SK-N-SH (cell line): ENCODE data around the gene MS4A15. TPM values are rescaled to one million over a fixed set of nuclear protein-coding genes. Genes with fewer than 3 reads are reported as not detected.

Source experiments
- CTCF ChIA-PET: fragments of 300-600, 350-600 bp; formaldehyde crosslinking; extraction: SDS; loops from one replicate; lab custom pipeline; 2021; lab: Yijun Ruan, JAX
- POLR2A ChIA-PET: fragments of 350-600 bp; sonication (Branson Sonifier 250); formaldehyde crosslinking; extraction: SDS; loops from one replicate; lab custom pipeline; 2020; ENCODE audit warnings: antibody characterized with exemption, inconsistent platforms; lab: Yijun Ruan, JAX
- DNase-seq: peaks from one replicate; pipeline ENCODE4 v3.0.0; 2012
- H2AFZ ChIP-seq: fragments of 200-600 bp; sonication (generic); 2 replicates; pipeline ENCODE4 v1.8.1; 2016; ENCODE audit warnings: antibody characterized with exemption, mild to moderate bottlenecking, low read depth
- H3F3A ChIP-seq: fragments of 200-600 bp; sonication (generic); replicated peaks from 2 replicates; pipeline ENCODE3; 2016; ENCODE audit warnings: antibody characterized with exemption, mild to moderate bottlenecking; ENCODE audit not compliant: insufficient read depth
- H3K27ac ChIP-seq, 2 experiments: fragments of 200-500 bp in 1 of 2; fragments of 200-600 bp in 1 of 2; sonication (Bioruptor generic) in 1 of 2; sonication (generic), shearing (Covaris generic) in 1 of 2; 2 replicates each; pipeline versions ENCODE4 v1.5.1 to v1.6.1; 2014 to 2016; ENCODE audit warnings: low read depth in 2 of 2, inconsistent platforms in 1 of 2, low read length in 1 of 2, mild to moderate bottlenecking in 1 of 2, mixed read lengths in 1 of 2
- H3K27me3 ChIP-seq: fragments of 200-600 bp; sonication (generic), shearing (Covaris generic); 2 replicates; pipeline ENCODE4 v1.6.1; 2016; ENCODE audit warnings: mixed run types; ENCODE audit not compliant: insufficient read depth
- H3K36me3 ChIP-seq, 2 experiments: fragments of 200-500 bp in 1 of 2; fragments of 200-600 bp in 1 of 2; sonication (Bioruptor generic) in 1 of 2; sonication (generic) in 1 of 2; replicated peaks in 1 of 2; 2 replicates each; pipeline versions ENCODE3 to v1.5.1; 2014 to 2016; ENCODE audit warnings: low read length in 1 of 2, mild to moderate bottlenecking in 1 of 2; ENCODE audit not compliant: insufficient read depth in 2 of 2, control insufficient read depth in 1 of 2
- H3K4me1 ChIP-seq, 2 experiments: fragments of 200-500 bp in 1 of 2; fragments of 200-600 bp in 1 of 2; sonication (Bioruptor generic) in 1 of 2; sonication (generic), shearing (Covaris generic) in 1 of 2; 2 replicates each; pipeline versions ENCODE4 v1.5.1 to v1.6.1; 2014 to 2016; ENCODE audit warnings: low read depth in 1 of 2, low read length in 1 of 2, mixed run types in 1 of 2; ENCODE audit not compliant: insufficient read depth in 2 of 2, control insufficient read depth in 1 of 2
- H3K4me2 ChIP-seq: fragments of 200-600 bp; sonication (generic), shearing (Covaris generic); 2 replicates; pipeline ENCODE4 v1.6.1; 2017; ENCODE audit warnings: mixed run types
- H3K4me3 ChIP-seq, 2 experiments: fragments of 200-500 bp in 1 of 2; fragments of 200-600 bp in 1 of 2; sonication (Bioruptor generic) in 1 of 2; sonication (generic), shearing (Covaris generic) in 1 of 2; 2 replicates each; pipeline versions ENCODE4 v1.5.1 to v1.8.1; 2014 to 2016; ENCODE audit warnings: low read depth in 2 of 2, inconsistent platforms in 1 of 2, low read length in 1 of 2, mild to moderate bottlenecking in 1 of 2, mixed read lengths in 1 of 2, moderate library complexity in 1 of 2
- H3K79me2 ChIP-seq: fragments of 200-600 bp; sonication (generic); 2 replicates; pipeline ENCODE4 v1.8.1; 2017; ENCODE audit warnings: mild to moderate bottlenecking; ENCODE audit not compliant: insufficient read depth
- H3K9ac ChIP-seq: fragments of 200-600 bp; sonication (generic); 2 replicates; pipeline ENCODE4 v1.6.1; 2017; ENCODE audit warnings: mixed run types
- H3K9me2 ChIP-seq: fragments of 200-600 bp; sonication (generic); 2 replicates; pipeline ENCODE4 v1.6.1; 2017; ENCODE audit warnings: mixed run types
- H3K9me3 ChIP-seq: fragments of 200-600 bp; sonication (generic); 2 replicates; pipeline ENCODE4 v1.6.1; 2017; ENCODE audit warnings: mixed run types, mild to moderate bottlenecking, moderate library complexity
- H4K20me1 ChIP-seq: fragments of 200-600 bp; sonication (generic); 2 replicates; pipeline ENCODE4 v1.6.1; 2017; ENCODE audit warnings: mild to moderate bottlenecking, mixed run types; ENCODE audit not compliant: insufficient read depth
- ELF1 ChIP-seq: IDR thresholded peaks from 2 replicates; pipeline ENCODE4 v1.4.0; 2012
- EZH2phosphoT487 ChIP-seq: fragments of 200-600 bp; sonication (generic); IDR thresholded peaks from 2 replicates; pipeline ENCODE4 v1.6.1; 2017; ENCODE audit warnings: low read depth, mixed run types, mild to moderate bottlenecking, antibody characterized with exemption, moderate library complexity, borderline replicate concordance
- FOXM1 ChIP-seq: IDR thresholded peaks from 2 replicates; pipeline ENCODE4 v1.4.0; 2012; ENCODE audit warnings: low read depth, mild to moderate bottlenecking
- MEF2A ChIP-seq: IDR thresholded peaks from 2 replicates; pipeline ENCODE4 v1.4.0; 2012; ENCODE audit warnings: low read depth, borderline replicate concordance
- POLR2AphosphoS5 ChIP-seq: IDR thresholded peaks from 2 replicates; pipeline ENCODE4 v1.6.1; 2012; ENCODE audit warnings: low read depth, low read length
- RXRA ChIP-seq: IDR thresholded peaks from 2 replicates; pipeline ENCODE4 v1.4.0; 2012; ENCODE audit warnings: low read depth, mild to moderate bottlenecking, borderline replicate concordance
- SIN3A ChIP-seq: IDR thresholded peaks from 2 replicates; pipeline ENCODE4 v1.6.1; 2012; ENCODE audit warnings: low read depth, mild to moderate bottlenecking, low read length, moderate library complexity, borderline replicate concordance
- TAF1 ChIP-seq: IDR thresholded peaks from 2 replicates; pipeline ENCODE4 v1.6.1; 2012; ENCODE audit warnings: low read depth, mild to moderate bottlenecking, low read length, moderate library complexity, borderline replicate concordance
- WGBS: methylation state at CpG from one replicate; pipeline ENCODE4 v1.1.6; 2017; ENCODE audit warnings: low lambda C conversion rate; 5-methylcytosine and 5-hydroxymethylcytosine counted together
- polyA plus RNA-seq, 3 experiments: library from polyadenylated mRNA; depleted of rRNA; stranded (reverse); fragments of >200 nt; gene quantifications; 2 replicates each; pipeline ENCODE4 v1.2.3, GENCODE V29; 2012
- TF ChIP-seq, protein P1 (sequence below): IDR thresholded peaks from 2 replicates; pipeline ENCODE4; 2012
- TF ChIP-seq, protein P2 (sequence below): fragments of 150-350 bp; IDR thresholded peaks from 2 replicates; pipeline ENCODE4 v1.6.1; 2017; ENCODE audit warnings: antibody characterized with exemption, low read length, low read depth, borderline replicate concordance
- TF ChIP-seq, protein P3 (sequence below): fragments of 200-600 bp; sonication (generic); IDR thresholded peaks from 2 replicates; pipeline ENCODE4 v1.6.1; 2017; ENCODE audit warnings: antibody characterized with exemption, mild to moderate bottlenecking, moderate library complexity
- TF ChIP-seq, protein P4 (sequence below): IDR thresholded peaks from 2 replicates; pipeline ENCODE4 v1.4.0; 2012; ENCODE audit warnings: low read depth

MS4A15 gene
- polyA plus RNA-seq, 1 of the 3 experiments (the other 2 are of a cell fraction): not detected

DNA sequence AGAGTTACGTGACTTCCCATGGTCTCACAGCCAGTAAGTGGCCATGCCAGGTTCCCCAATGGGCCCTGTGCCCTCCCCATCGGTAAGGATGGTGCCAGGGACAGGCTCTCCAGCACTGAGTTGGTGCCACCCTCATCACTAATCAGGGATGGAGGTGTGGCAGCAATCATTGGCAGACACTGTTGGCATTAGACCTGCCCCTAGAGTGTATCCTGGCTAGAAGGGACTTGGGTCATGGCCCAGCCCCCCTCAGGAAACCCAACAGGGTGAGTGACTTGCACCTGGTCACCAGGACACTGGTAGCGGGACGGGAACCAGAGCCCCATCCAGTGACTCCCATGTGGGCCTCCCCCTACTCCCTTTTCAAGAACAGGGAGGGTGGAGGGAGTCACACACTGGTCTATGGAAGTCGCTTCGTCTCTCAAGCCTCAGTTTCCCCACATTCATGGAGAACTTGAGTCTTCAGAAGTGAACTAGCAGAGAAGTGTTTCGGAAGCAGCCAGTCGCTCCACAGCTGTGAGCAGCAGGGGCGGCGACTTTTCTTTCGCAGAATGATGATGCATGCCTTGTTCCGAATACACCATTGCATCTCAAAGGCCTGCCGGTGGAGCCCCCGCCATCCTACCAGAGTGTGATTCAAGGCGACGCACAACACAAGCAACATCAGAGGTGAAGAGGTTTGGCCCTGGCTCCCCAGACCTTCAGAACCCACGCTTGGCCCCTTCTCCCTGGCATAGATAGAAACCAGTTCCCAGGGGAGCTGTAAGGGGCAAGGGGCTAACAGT, 41.4 kb downstream of the MS4A15 start:
- ChIA-PET CTCF (interaction anchor here (1.4 kb wide), 1 partner anchor 33 kb away, joined by 5 read pairs; no protein-coding TSS in a partner anchor), POLR2A (no interaction called here)
- DNase-seq: no peak

DNA sequence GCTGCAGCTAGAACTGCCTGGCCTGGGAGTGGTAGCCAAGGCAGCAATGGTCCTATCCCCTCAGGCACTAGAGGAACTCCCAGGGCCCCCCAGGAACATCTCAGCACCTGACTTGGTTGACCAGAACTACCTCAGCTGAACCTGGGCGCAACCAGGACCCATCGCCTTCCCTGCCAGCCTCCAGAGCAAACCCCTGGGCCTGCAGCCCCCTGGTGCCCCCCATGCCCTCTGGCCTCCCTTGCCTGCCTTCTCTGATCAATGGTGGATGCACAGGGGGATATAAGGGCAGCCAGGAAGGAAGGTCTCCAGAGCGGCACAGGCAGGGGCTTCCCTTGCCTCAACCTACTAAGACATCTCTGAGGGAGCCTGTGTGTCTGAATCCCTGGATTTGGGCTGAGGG, 42.0 kb downstream of the MS4A15 start:
- Histone ChIP-seq H3K4me2 (no peak overlapping the region), H3K27ac (no peak overlapping the region), H3K4me3 (no peak overlapping the region), H4K20me1 (no peaks in the 10 kb centered on the region), H3K9ac (no peak overlapping the region), H3F3A (no peaks in the 10 kb centered on the region), H2AFZ (no peak overlapping the region), H3K36me3 (no peaks in the 10 kb centered on the region), H3K79me2 (no peaks in the 10 kb centered on the region), H3K27me3 (peaks cover 36% of the 10 kb centered on the region; the same call in 1 of the 2 replicates), H3K9me2 (no peaks in the 10 kb centered on the region), H3K4me1 (no peaks in the 10 kb centered on the region), H3K9me3 (no peaks in the 10 kb centered on the region)
- POLR2A ChIA-PET: no interaction called here
- CTCF ChIA-PET: interaction anchor here (1.5 kb wide), 1 partner anchor 32 kb away, joined by 7 read pairs; no protein-coding TSS in a partner anchor
- TF ChIP-seq TAF1 (no peak), POLR2AphosphoS5 (no peak), ELF1 (no peak)
- TF ChIP-seq, protein P1, sequence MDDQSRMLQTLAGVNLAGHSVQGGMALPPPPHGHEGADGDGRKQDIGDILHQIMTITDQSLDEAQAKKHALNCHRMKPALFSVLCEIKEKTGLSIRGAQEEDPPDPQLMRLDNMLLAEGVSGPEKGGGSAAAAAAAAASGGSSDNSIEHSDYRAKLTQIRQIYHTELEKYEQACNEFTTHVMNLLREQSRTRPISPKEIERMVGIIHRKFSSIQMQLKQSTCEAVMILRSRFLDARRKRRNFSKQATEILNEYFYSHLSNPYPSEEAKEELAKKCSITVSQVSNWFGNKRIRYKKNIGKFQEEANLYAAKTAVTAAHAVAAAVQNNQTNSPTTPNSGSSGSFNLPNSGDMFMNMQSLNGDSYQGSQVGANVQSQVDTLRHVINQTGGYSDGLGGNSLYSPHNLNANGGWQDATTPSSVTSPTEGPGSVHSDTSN: no peak
- TF ChIP-seq, protein P2, sequence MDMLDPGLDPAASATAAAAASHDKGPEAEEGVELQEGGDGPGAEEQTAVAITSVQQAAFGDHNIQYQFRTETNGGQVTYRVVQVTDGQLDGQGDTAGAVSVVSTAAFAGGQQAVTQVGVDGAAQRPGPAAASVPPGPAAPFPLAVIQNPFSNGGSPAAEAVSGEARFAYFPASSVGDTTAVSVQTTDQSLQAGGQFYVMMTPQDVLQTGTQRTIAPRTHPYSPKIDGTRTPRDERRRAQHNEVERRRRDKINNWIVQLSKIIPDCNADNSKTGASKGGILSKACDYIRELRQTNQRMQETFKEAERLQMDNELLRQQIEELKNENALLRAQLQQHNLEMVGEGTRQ: no peak
- DNase-seq: no peak
- WGBS: 86% methylated on average over 1 of the region's 3 CpGs

More for the DNA sequence above, 41.4 kb downstream of the MS4A15 start:
- no peaks in the 10 kb centered on the region for H3F3A ChIP-seq
- no peak overlapping the region for H3K9ac ChIP-seq
- TF ChIP-seq SIN3A: no peak
- TF ChIP-seq EZH2phosphoT487: no peak
- TF ChIP-seq, all 33 proteins: peak for 0
- H3K4me2 ChIP-seq: no peak overlapping the region
- H4K20me1 ChIP-seq: no peaks in the 10 kb centered on the region
- H2AFZ ChIP-seq: no peak overlapping the region
- no peaks in the 10 kb centered on the region for H3K36me3 ChIP-seq
- H3K79me2 ChIP-seq: no peaks in the 10 kb centered on the region
- H3K9me2 ChIP-seq: no peaks in the 10 kb centered on the region
- WGBS: 44% methylated on average over 15 of the region's 17 CpGs
- no peaks in the 10 kb centered on the region for H3K4me1 ChIP-seq
- no peak overlapping the region for H3K4me3 ChIP-seq
- no peak overlapping the region for H3K27ac ChIP-seq
- no peaks in the 10 kb centered on the region for H3K9me3 ChIP-seq
- H3K27me3 ChIP-seq: peaks cover 36% of the 10 kb centered on the region; the same call in 1 of the 2 replicates

DNA sequence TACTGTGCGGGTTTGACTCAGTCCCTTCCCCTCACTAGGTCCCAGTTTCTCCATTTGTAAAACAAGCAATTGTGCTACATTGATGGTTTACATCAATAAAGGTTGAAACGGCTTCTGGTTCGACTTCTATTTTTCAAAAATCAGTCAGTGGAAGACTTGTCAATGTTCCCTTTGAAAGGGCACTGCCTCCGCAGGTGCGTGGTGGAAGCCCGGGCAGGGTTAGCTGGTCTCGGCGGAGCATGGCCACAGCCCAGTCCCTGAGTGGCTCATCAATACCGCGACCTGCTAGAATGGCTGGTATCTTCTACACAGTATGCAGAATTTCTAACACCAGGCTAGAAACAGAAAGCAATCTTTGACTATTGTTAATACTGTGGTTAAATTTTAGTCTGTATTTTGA, 44.5 kb downstream of the MS4A15 start:
- WGBS: 21% methylated on average over 10 of the region's 10 CpGs
- peaks cover 39% of the 10 kb centered on the region; the same call in 1 of the 2 replicates for H3K27me3 ChIP-seq
- H3K4me1 ChIP-seq: no peaks in the 10 kb centered on the region
- no peaks in the 10 kb centered on the region for H3K36me3 ChIP-seq
- DNase-seq: no peak
- ChIA-PET CTCF (interaction anchor here (1.4 to 2.1 kb wide), 3 partner anchors 9 to 86 kb away, joined by 3 to 7 read pairs (median 3); no protein-coding TSS in a partner anchor), POLR2A (no interaction called here)
- no peaks in the 10 kb centered on the region for H4K20me1 ChIP-seq
- H3K9me2 ChIP-seq: no peaks in the 10 kb centered on the region
- no peaks in the 10 kb centered on the region for H3F3A ChIP-seq
- H3K9me3 ChIP-seq: no peaks in the 10 kb centered on the region
- H2AFZ ChIP-seq: no peak overlapping the region
- TF ChIP-seq, protein P3, sequence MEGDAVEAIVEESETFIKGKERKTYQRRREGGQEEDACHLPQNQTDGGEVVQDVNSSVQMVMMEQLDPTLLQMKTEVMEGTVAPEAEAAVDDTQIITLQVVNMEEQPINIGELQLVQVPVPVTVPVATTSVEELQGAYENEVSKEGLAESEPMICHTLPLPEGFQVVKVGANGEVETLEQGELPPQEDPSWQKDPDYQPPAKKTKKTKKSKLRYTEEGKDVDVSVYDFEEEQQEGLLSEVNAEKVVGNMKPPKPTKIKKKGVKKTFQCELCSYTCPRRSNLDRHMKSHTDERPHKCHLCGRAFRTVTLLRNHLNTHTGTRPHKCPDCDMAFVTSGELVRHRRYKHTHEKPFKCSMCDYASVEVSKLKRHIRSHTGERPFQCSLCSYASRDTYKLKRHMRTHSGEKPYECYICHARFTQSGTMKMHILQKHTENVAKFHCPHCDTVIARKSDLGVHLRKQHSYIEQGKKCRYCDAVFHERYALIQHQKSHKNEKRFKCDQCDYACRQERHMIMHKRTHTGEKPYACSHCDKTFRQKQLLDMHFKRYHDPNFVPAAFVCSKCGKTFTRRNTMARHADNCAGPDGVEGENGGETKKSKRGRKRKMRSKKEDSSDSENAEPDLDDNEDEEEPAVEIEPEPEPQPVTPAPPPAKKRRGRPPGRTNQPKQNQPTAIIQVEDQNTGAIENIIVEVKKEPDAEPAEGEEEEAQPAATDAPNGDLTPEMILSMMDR: no peak
- no peak for TF ChIP-seq FOXM1
- no peak for TF ChIP-seq SIN3A
- TF ChIP-seq RXRA: no peak
- TF ChIP-seq, protein P4, sequence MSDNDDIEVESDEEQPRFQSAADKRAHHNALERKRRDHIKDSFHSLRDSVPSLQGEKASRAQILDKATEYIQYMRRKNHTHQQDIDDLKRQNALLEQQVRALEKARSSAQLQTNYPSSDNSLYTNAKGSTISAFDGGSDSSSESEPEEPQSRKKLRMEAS: no peak
- TF ChIP-seq MEF2A: no peak
- no peak for TF ChIP-seq ELF1
- TF ChIP-seq, all 33 proteins: peak for 0
- no peak overlapping the region for H3K4me2 ChIP-seq
- no peak overlapping the region for H3K9ac ChIP-seq
- H3K79me2 ChIP-seq: no peaks in the 10 kb centered on the region
- no peak overlapping the region for H3K27ac ChIP-seq
- H3K4me3 ChIP-seq: no peak overlapping the region
